ENCODE results near the gene GSC2. TPM values are rescaled to one million over a fixed set of nuclear protein-coding genes. Genes with fewer than 3 reads are reported as not detected.

GSC2 gene
- total RNA-seq, 1 donor from 2014 or later: not detected

DNA sequence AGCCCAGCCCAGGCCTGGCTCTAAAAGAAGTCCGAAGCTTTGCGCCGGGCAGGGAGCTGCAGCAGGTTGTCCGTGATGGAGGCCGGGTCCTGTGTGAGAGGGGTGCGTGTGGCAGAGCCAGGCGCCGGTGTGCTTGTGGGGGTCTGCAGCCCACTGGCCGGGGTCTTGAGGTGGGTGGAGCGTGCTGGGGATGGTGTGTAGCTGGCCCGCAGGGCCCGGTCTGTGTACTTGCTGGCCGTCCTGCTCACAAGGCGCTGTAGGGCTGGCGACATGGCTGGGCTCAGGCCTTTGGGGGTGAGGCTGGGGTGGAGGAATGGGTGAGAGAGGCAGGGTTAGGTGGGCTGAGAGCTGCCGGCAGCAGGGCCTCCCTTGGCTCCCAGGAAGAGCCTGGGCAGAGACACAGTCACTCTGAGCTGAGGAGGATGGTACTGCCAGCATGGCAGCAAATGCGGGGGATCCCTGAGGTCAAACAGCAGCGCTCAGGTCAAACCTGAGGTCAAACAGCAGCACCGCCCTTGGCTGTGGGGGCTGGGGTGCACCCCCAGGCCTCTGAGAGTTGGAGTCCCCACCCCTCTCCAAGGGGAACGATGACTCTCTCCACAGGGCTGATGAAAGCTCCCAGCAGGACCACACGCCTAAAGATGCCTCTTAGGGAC is 15.8 kb downstream of the GSC2 start:
- DNase-seq (ENCODE audit: low spot score): no peak

DNA sequence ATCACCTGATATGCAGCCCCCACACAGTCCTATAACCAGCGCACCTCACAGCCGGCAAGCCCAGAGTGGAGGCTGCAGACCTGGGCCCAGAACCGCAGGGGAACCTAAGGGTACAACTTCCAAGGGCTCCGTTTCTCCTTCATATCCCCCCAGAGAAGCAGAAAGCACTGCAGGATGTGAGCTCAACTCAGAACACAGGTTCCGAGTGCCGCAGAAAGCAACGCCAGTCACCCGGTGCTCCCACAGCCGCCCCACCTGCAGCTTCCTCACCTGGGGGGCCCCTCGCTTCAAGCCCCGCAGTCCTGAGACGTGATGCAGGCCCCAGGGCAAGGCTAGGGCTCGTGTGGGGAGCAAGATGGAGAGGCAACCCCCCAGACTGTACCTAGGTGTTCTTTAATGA is 16.5 kb downstream of the GSC2 start:
- no peak for DNase-seq (ENCODE audit: low spot score)

- no peak for DNase-seq (ENCODE audit: low spot score)
These were observed 17.2 kb downstream of the GSC2 start for GRCh38 chr22:19132693-19133400.

GRCh38 chr22:19132153-19132552 is 17.9 kb downstream of the GSC2 start:
- no peak for DNase-seq (ENCODE audit: low spot score)

DNA sequence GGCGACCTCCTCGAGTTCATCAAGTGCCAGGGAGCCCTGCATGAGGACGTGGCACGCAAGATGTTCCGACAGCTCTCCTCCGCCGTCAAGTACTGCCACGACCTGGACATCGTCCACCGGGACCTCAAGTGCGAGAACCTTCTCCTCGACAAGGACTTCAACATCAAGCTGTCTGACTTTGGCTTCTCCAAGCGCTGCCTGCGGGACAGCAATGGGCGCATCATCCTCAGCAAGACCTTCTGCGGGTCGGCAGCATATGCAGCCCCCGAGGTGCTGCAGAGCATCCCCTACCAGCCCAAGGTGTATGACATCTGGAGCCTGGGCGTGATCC is 18.4 kb downstream of the GSC2 start:
- no peak for DNase-seq (ENCODE audit: low spot score)

GRCh38 chr22:19130959-19131684 is 19.0 kb downstream of the GSC2 start, which contains the start of gene TSSK2:
TSSK2 (plus strand) TSS chr22:19131308; CDS start chr22:19131400, 92 bp downstream.
- DNase-seq (ENCODE audit: low spot score): no peak

DNA sequence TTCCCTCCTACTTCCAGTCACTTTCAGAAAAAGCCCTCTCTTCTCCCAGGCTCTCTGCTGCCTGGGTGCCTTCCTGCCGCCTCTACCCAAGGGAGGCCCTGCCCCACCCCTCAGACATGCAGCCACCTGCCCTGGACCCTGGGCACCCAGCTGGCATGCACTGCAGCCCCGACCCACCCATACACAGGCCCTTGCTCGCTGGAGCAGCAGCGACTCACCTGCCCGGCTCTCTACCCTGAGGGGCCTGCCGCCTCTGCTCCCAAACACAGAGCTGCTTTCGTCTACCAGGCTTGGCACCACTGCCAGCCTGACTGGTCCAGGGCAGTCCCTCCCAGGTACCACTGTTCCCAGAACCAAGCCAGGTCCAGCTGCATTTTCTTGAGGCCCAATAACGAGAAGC is 20.2 kb downstream of the GSC2 start:
- no peak for DNase-seq (ENCODE audit: low spot score)

DNA sequence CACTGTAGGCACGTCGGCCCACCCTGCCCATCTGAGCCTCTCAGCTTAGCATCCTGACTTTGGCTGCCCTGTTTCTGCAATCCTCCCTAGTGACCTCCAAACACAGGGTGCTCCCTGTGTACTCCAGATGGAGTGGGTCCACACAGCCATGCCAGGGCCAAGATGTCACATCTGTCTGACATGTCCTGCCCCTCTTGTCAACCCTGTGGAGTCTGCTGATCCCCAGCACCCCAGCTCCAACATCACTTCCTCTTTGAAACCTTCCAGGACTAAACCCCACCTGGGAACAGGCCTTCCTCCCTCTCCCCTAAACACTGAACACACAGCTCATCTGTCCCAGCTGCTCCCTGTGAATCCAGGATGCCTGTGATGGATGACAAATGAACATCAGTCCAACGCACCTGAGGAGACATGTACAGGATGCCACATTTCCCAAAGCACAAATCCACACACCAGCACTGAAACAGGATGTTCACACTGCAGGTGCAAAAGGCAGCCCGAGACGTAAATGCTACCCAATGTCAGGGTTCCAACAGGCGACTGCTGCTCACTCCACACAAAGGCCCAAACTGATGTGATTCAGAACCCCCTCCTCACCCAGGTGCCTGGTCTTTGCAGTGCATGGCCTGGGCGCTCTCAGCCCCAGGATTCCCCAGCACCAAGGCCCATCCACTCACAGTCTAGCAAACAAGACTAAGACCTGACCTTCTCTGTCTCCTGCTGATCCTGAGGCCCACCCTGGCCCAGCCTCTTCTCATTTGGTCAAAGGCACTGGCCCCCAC is 21.0 kb downstream of the GSC2 start:
- no peak for DNase-seq (ENCODE audit: low spot score)

GRCh38 chr22:19128009-19128401 is 22.1 kb downstream of the GSC2 start:
- DNase-seq (ENCODE audit: low spot score): no peak

DNA sequence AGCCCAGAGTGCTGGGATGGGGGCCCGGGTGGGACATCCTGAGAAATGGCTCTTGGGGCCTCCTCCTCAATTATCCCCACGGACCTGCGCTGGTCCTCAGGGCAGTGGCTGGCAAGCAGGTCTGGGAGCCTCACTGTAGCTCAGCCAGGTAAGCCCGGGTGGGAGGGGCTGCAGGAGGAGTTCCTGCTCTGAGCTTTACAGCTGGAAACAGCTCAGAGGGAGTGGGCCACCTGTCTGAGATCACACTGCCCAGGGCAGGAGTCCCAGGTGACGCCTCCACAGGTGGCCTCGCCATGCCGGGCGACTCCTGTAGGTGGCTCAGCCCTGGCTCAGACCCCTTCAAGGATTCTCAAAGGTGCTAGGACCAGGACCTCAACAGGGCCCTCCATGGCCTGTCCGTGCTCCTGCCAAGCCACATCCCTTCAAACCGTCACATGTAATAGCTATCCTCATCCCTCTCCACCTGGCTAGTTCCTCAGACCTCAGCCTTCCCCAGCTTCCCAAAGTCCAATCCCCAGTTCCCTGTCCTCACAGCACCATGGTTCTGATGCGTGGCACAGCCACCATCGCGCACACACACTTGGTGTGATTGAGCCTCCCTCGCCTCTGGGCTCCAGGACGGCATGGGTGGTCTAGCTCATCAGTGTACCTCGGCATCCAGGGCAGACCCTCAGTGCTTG is 22.6 kb downstream of the GSC2 start:
- no peak for DNase-seq (ENCODE audit: low spot score)

GRCh38 chr22:19126309-19127273 is 23.5 kb downstream of the GSC2 start:
- DNase-seq (ENCODE audit: low spot score): no peak

- no peak for DNase-seq (ENCODE audit: low spot score)
These were observed 24.4 kb downstream of the GSC2 start for GRCh38 chr22:19125474-19126308.

GRCh38 chr22:19125011-19125410 is 25.1 kb downstream of the GSC2 start:
- DNase-seq (ENCODE audit: low spot score): no peak

DNA sequence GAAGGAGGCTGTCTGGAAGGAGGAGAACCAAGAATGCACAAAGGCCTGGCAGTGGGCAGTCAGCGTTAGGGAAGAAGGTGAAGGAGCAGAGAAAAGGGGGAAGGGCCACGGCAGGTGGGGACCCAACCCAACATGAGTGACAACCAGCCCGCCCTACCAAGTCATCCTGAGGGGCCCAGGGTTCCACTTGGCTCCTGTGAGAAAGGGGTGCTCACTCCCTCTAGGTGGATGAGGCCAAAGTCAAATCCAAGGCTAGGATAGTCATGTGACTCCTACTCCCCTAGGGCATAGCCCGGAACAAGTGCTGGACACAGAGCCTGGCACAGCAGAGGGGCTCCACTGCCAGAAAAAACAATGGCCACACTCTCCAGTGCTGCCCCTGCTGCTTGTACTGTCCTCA is 25.7 kb downstream of the GSC2 start:
- no peak for DNase-seq (ENCODE audit: low spot score)

- no peak for DNase-seq (ENCODE audit: low spot score)
These were observed 26.2 kb downstream of the GSC2 start for GRCh38 chr22:19123936-19124335.

DNA sequence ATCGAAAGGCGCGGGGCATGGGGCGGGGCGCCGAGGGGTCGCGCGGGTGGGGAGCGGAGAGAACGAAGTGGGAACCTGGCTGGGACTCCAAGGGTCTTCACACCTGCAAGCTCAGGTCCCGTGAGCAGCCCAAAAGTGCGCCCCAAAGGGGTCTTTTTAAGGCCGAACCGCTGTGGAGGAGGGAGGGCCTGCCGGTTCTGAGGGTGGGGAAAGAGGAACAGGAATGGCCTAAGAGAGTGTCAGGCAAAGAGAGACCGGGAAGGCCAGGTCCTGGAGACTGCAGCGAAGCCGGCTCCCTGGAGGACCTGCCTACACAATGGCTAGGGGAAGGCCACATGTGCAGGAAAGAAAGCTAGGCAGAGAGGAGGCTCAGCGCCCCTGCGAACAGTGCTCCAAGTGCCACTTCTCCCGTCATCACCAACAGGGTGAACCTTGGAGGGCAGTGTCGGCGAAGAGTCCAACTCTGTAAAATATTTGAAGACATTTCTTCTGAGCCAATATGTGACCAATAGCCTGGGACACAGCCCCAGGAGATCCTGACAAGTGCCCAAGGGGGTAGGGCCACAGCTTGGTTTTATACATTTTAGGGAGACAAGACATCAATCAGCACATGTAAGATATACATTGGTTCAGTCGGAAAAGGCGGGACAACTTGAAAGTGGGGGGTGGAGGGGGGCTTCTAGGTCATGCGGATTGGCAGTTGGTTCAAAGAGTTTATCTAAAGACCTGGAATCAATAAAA is 27.2 kb downstream of the GSC2 start:
- peak; percentile 46 for DNase-seq (ENCODE audit: low spot score)

DNA sequence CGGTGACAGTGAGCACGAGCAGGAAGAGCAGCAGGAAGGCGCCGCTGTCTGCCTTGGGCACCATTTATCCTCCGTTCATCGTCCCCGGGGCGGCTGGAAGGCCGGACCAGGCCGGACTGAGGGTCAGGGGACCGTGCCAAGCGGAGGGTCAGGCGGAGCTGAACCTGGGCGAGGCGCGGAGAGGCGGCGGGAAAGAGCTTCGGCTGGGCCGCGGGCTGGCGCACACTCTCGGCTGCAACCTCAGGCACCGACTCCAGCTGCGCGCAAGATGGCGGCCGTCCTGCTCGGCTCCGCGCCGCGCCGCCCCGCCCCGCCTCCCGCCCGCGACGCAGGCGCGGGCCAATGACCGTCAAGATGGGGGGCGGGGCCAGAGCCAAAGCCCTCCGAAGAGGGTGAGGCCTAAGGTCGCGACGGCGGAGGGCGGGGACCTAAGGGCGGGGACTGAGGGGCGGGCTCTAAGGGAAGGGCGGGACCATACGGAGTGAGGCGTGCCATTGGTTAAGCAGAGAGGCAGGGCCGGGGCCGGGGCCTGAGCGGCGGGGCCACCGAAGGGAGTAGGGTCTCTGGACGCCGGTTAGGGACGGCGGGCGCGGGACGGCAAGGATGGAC is 27.8 kb downstream of the GSC2 start, which contains the start of gene DGCR2:
DGCR2 (minus strand) TSS at position 270 of the 609 bp plus-strand sequence; CDS start at position 64, 206 bp downstream.
- peak; percentile 98 for DNase-seq (ENCODE audit: low spot score)

DNA sequence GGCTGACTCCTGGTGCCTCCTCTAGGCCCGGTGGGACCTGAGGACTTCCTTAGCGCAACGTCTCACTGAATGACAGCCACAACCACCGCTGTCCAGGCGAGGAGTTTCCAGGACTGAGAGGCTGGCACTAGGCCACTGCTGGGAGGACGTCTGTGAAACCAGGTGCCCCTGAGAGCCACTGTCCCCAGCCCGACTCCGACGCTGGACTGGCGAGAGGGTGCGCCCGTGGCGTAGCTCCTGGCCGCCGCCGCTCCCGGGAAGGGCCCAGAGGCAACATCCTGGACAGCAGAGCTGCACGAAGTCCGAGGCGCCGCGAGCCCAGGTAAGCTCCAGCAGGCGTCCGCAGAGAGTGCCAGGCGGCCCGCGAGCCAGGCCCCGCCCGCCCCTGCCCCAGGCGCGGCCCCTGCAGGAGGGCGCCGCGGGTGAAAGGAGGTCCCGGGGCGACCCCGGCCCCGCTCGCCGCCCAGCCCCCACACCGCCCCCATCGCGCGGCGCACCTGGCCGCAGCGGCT is 28.4 kb downstream of the GSC2 start:
- DNase-seq (ENCODE audit: low spot score): peak; percentile 34
